Measurements from ENCODE around the gene GPER1. TPM values are rescaled to one million over a fixed set of nuclear protein-coding genes. Genes with fewer than 3 reads are reported as not detected.
"Not testable (repeated sequence)": the region's sequence is repeated elsewhere in the genome, so short reads cannot be mapped to it uniquely, and the experiment has no call there.

The GPER1 gene
- under 1 TPM in 1 of 2 experiments, not detected in 1; 0.13 TPM for total RNA-seq

- Mint-ChIP-seq H3K36me3 (ENCODE audit: low read depth) (no peaks in the 10 kb centered on the region), H3K4me3 (peak within 1 kb of the TSS; percentile 65), H3K9me3 (ENCODE audit: insufficient read depth) (no peaks in the 10 kb centered on the region), H3K27ac (no peak within 1 kb of the TSS), H3K27me3 (ENCODE audit: low read depth) (no peaks in the 10 kb centered on the region), H3K4me1 (ENCODE audit: low read depth) (peaks cover 12% of the 10 kb centered on the region)
- ChIA-PET POLR2A (no interaction called here), CTCF (interaction anchor here (1.3 to 2.0 kb wide), 5 partner anchors 23 to 95 kb away, joined by 3 to 11 read pairs (median 3); a partner anchor contains a TSS)
- DNase-seq = no peak
- ATAC-seq = no peak
Observed at GRCh38 chr7:1087952-1088920, at the start of gene GPER1. Gene GPER1 (plus strand): TSS chr7:1088113. CDS start chr7:1091729, 3,616 bp downstream.

DNA sequence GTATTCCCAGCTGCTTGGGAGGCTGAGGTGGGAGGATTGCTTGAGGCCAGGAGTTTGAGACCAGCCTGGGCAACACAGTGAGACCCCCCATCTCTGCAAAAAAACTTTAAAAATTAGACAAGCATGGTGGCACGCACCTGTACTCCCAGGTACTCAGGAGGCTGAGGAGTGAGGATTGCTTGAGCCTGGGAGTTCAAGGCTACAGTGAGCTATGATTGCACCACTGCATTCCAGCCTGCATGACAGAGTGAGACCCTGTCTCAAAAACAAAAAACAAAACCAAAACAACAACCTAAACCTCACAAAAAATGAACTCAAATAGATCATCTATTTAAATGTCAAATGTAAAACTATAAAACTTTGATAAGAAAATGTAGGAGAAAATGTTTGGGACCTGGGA lies 47.7 kb upstream of the GPER1 start:
- H3K27ac Mint-ChIP-seq; H3K27me3 Mint-ChIP-seq (ENCODE audit: low read depth); ATAC-seq; H3K9me3 Mint-ChIP-seq (ENCODE audit: insufficient read depth); H3K36me3 Mint-ChIP-seq (ENCODE audit: low read depth); H3K4me3 Mint-ChIP-seq; POLR2A ChIA-PET; DNase-seq: not testable (repeated sequence)
- CTCF ChIA-PET = interaction anchor here (0.7 kb wide), 1 partner anchor 222 kb away, joined by 3 read pairs; no protein-coding TSS in a partner anchor
- H3K4me1 Mint-ChIP-seq (ENCODE audit: low read depth) = peaks cover 28% of the 10 kb centered on the region

GRCh38 chr7:1040790-1041189 lies 47.1 kb upstream of the GPER1 start:
- Mint-ChIP-seq H3K27me3 (ENCODE audit: low read depth) (no peaks in the 10 kb centered on the region), H3K27ac (no peak overlapping the region), H3K9me3 (ENCODE audit: insufficient read depth) (no peaks in the 10 kb centered on the region), H3K36me3 (ENCODE audit: low read depth) (no peaks in the 10 kb centered on the region), H3K4me1 (ENCODE audit: low read depth) (peaks cover 33% of the 10 kb centered on the region), H3K4me3 (no peak overlapping the region)
- ChIA-PET POLR2A (no interaction called here), CTCF (interaction anchor here (0.7 kb wide), 1 partner anchor 222 kb away, joined by 3 read pairs; no protein-coding TSS in a partner anchor)
- DNase-seq = no peak
- ATAC-seq = no peak

DNA sequence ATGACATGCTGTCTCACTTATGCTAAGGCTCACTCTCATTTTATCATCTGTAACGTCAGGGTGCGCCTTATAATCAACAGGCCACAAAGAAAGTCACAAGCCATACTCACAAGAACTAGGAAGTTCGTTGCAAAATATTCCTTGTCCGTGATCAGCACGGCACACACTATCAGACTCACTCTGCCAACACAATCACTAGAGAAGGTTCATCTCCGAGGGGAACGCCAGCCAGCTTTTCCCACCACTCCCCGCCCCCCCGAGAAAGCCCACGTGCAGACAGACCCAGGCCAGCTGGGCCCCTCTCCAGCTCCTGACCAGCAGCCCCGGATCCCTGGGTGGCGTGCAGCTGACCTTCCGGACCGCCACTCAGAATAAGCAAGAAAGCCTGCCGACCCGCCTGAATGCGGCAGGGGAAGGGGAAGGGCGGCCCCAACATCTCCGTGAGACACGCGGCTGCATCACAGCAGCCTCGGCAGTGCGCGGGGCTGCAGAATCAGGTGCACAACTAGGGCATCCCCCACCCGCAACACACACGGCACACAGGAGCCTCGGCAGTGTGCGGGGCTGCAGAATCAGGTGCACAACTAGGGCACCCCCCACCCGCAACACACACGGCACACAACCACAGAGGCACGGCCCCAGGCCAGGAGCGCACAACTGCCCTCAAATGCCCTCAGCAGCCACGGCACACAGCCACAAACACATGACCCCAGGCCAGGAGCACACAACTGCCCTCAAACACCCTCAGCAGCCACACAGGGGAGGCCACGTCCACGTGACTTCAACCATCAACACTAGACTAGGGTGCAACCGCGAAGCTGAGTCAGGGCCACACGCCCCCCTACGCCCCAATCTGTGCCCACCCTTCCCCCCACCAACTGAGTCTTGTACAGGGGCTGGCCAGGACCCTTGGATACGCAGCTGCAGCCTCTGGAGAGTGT lies 46.1 kb upstream of the GPER1 start:
- no peaks in the 10 kb centered on the region for H3K27me3 Mint-ChIP-seq (ENCODE audit: low read depth)
- POLR2A ChIA-PET = no interaction called here
- H3K27ac Mint-ChIP-seq = no peak overlapping the region
- no peaks in the 10 kb centered on the region for H3K36me3 Mint-ChIP-seq (ENCODE audit: low read depth)
- peaks cover 44% of the 10 kb centered on the region for H3K4me1 Mint-ChIP-seq (ENCODE audit: low read depth)
- no peak overlapping the region for H3K4me3 Mint-ChIP-seq
- no peak for ATAC-seq
- H3K9me3 Mint-ChIP-seq (ENCODE audit: insufficient read depth) = no peaks in the 10 kb centered on the region
- CTCF ChIA-PET = interaction anchor here (1.2 to 4.6 kb wide), 2 partner anchors 24 to 48 kb away, joined by 5 to 43 read pairs; no protein-coding TSS in a partner anchor
- DNase-seq = no peak

GRCh38 chr7:1042492-1042833 lies 45.5 kb upstream of the GPER1 start:
- H3K27me3 Mint-ChIP-seq (ENCODE audit: low read depth) = no peaks in the 10 kb centered on the region
- ChIA-PET POLR2A (no interaction called here), CTCF (interaction anchor here (1.2 to 4.6 kb wide), 2 partner anchors 23 to 49 kb away, joined by 5 to 43 read pairs; no protein-coding TSS in a partner anchor)
- H3K9me3 Mint-ChIP-seq (ENCODE audit: insufficient read depth) = no peaks in the 10 kb centered on the region
- H3K4me1 Mint-ChIP-seq (ENCODE audit: low read depth) = peaks cover 50% of the 10 kb centered on the region
- ATAC-seq = no peak
- no peak overlapping the region for H3K4me3 Mint-ChIP-seq
- no peak overlapping the region for H3K27ac Mint-ChIP-seq
- H3K36me3 Mint-ChIP-seq (ENCODE audit: low read depth) = no peaks in the 10 kb centered on the region
- DNase-seq = no peak

DNA sequence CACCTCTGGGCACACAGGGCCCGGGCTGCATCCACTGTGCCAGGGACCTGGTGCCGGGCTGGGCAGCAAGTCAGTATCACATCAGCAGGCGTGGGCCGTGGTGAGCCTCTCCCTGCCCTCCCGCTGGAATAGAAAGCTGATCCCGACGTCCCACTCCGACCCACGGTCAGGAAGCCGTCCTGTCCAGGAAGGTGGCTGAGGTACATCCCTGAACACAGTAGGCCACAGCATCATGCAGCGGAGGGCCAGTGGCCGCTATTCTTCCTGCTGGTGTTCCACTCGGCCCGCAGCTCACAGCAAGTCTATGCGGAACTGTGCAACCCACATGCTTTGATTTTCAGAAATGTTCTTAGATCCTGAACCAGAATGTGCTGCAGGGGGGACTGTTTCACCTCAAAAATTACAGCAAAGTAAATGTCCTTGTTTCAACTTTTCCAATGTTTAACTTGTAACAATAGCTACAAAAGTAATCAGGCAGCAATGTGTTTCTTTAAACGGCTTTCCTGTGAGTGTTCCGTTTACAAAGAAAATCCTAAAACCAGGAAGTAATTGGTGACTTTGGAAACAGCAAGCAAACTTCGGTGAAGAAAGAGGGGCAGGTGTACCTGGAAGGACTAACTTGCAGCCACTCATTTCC lies 44.2 kb upstream of the GPER1 start:
- no peaks in the 10 kb centered on the region for H3K9me3 Mint-ChIP-seq (ENCODE audit: insufficient read depth)
- no peaks in the 10 kb centered on the region for H3K27me3 Mint-ChIP-seq (ENCODE audit: low read depth)
- H3K36me3 Mint-ChIP-seq (ENCODE audit: low read depth) = no peaks in the 10 kb centered on the region
- peak overlapping the region; percentile 72 for H3K4me3 Mint-ChIP-seq
- ChIA-PET CTCF (interaction anchor here (0.8 to 4.6 kb wide), 8 partner anchors 11 to 95 kb away, joined by 3 to 43 read pairs (median 7); a partner anchor contains a TSS), POLR2A (interaction anchor here (1.3 kb wide), 2 partner anchors 16 to 42 kb away, joined by 3 to 5 read pairs; no protein-coding TSS in a partner anchor)
- no peak for ATAC-seq
- H3K4me1 Mint-ChIP-seq (ENCODE audit: low read depth) = peaks cover 62% of the 10 kb centered on the region
- DNase-seq = no peak
- H3K27ac Mint-ChIP-seq = peak overlapping the region; percentile 78

GRCh38 chr7:1044189-1045068 lies 43.5 kb upstream of the GPER1 start, which contains the start of gene GPR146:
Gene GPR146 (plus strand): TSS chr7:1044546. CDS start chr7:1057516, 12,970 bp downstream.
- H3K4me3 Mint-ChIP-seq = peak within 1 kb of the TSS; percentile 77
- peak; percentile 92 for DNase-seq
- peak; percentile 94 for ATAC-seq
- H3K36me3 Mint-ChIP-seq (ENCODE audit: low read depth) = no peaks in the 10 kb centered on the region
- H3K9me3 Mint-ChIP-seq (ENCODE audit: insufficient read depth) = no peaks in the 10 kb centered on the region
- ChIA-PET CTCF (interaction anchor here (1.0 to 4.6 kb wide), 8 partner anchors 10 to 94 kb away, joined by 3 to 43 read pairs (median 7); a partner anchor contains a TSS), POLR2A (interaction anchor here (1.3 kb wide), 2 partner anchors 17 to 42 kb away, joined by 3 to 5 read pairs; no protein-coding TSS in a partner anchor)
- H3K4me1 Mint-ChIP-seq (ENCODE audit: low read depth) = peaks cover 69% of the 10 kb centered on the region
- peak within 1 kb of the TSS; percentile 78 for H3K27ac Mint-ChIP-seq
- no peaks in the 10 kb centered on the region for H3K27me3 Mint-ChIP-seq (ENCODE audit: low read depth)

- H3K27ac Mint-ChIP-seq = peak overlapping the region; percentile 33
- no peak for ATAC-seq
- H3K9me3 Mint-ChIP-seq (ENCODE audit: insufficient read depth) = no peaks in the 10 kb centered on the region
- no peak for DNase-seq
- ChIA-PET CTCF (interaction anchor here (1.0 to 4.6 kb wide), 7 partner anchors 9 to 93 kb away, joined by 3 to 43 read pairs (median 7); a partner anchor contains a TSS), POLR2A (interaction anchor here (1.3 kb wide), 1 partner anchor 18 kb away, joined by 5 read pairs; no protein-coding TSS in a partner anchor)
- H3K27me3 Mint-ChIP-seq (ENCODE audit: low read depth) = no peaks in the 10 kb centered on the region
- peak overlapping the region; percentile 77 for H3K4me3 Mint-ChIP-seq
- no peaks in the 10 kb centered on the region for H3K36me3 Mint-ChIP-seq (ENCODE audit: low read depth)
- peaks cover 77% of the 10 kb centered on the region for H3K4me1 Mint-ChIP-seq (ENCODE audit: low read depth)
Observed at GRCh38 chr7:1045069-1046063, 42.5 kb upstream of the GPER1 start.

- POLR2A ChIA-PET = no interaction called here
Observed at GRCh38 chr7:1046722-1047679, 40.9 kb upstream of the GPER1 start.

More at GRCh38 chr7:1046722-1047679, 40.9 kb upstream of the GPER1 start:
- Mint-ChIP-seq H3K36me3 (ENCODE audit: low read depth) (no peaks in the 10 kb centered on the region), H3K27me3 (ENCODE audit: low read depth) (no peaks in the 10 kb centered on the region), H3K9me3 (ENCODE audit: insufficient read depth) (no peaks in the 10 kb centered on the region), H3K4me1 (ENCODE audit: low read depth) (peaks cover 73% of the 10 kb centered on the region), H3K27ac (no peak overlapping the region), H3K4me3 (peak overlapping the region; percentile 31)
- CTCF ChIA-PET = interaction anchor here (1.1 to 3.6 kb wide), 2 partner anchors 18 to 53 kb away, joined by 6 to 15 read pairs; no protein-coding TSS in a partner anchor
- DNase-seq = peak; percentile 50
- ATAC-seq = no peak

Data from activated CD8-positive, alpha-beta T cell treated with anti-CD3 and anti-CD28 coated beads, Interleukin-2, amount 10 ng/mL, durations not matched to agents 7 days and 5 days (primary cell).